ENCODE data around the gene RYK. TPM values are rescaled to one million over a fixed set of nuclear protein-coding genes. Genes with fewer than 3 reads are reported as not detected.
"Not testable (repeated sequence)": the region's sequence is repeated elsewhere in the genome, so short reads cannot be mapped to it uniquely, and the experiment has no call there.

The RYK gene
- total RNA-seq, 2 donors from 2014 or later, result 36.1 to 43.2 TPM

DNA sequence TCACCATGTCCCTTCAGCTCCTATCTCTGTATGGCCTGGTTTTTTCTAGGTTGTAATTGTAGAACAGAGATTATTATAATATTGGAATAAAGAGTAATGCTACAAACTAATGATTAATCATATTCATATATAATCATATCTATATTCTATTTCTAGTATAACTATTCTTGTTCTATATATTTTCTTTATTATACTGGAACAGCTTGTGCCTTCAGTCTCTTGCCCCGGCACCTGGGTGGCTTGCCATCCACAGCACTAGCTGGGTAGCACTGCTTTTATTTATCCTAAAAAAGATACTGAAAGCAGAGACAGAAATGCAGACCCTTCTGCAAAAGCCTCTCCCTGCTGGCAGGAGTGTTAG, 25.9 kb downstream of the RYK start:
- H3K9me3 ChIP-seq; intact Hi-C loops (cut with DNase I); ATAC-seq; H3K4me3 ChIP-seq; H3K36me3 ChIP-seq (replicated peaks in 1 of 2; ENCODE audit: insufficient read depth in 1 of 2, low read depth in 2 of 2); H3K27ac ChIP-seq; H3K27me3 ChIP-seq; DNase-seq: not testable (repeated sequence)
- H3K4me1 ChIP-seq, result peaks cover 19% of the 10 kb centered on the region
- peak in 1 of 7 experiments; percentile 8 for TF ChIP-seq CTCF (IDR thresholded peaks at IDR 0.05)
- 96 to 100% methylated on average over 1 of the region's 1 CpG for WGBS, 2 donors

DNA sequence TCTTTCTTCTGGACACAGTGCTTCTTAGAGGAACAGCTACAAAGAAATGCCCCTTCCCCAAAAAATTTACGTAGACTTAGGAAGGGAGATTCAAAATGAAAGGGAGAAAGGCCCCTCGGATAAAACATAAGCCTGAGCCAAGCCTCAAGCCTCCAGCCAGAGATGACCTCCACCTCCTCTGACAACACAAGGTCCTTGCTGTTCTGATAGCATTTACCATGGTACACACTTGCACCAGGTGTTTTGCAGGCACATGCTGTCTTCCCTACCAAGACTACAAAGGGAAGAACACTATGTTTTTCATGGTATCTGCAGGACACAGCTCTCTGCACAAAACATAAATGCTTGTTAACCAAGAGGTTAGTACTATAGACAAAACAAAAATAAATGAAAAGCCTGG, 27.8 kb downstream of the RYK start:
- Histone ChIP-seq H3K36me3 (replicated peaks in 1 of 2; ENCODE audit: insufficient read depth in 1 of 2, low read depth in 2 of 2) (no peaks in the 10 kb centered on the region), H3K27ac (no peak overlapping the region), H3K4me1 (peaks cover 19% of the 10 kb centered on the region), H3K27me3 (no peaks in the 10 kb centered on the region), H3K9me3 (no peaks in the 10 kb centered on the region), H3K4me3 (no peak overlapping the region)
- ATAC-seq, result no peak
- no peak for TF ChIP-seq POLR2A (IDR thresholded peaks at IDR 0.05)
- no peak for TF ChIP-seq CTCF (IDR thresholded peaks at IDR 0.05)
- intact Hi-C loops (cut with DNase I), result no loop called here
- peak in 1 of 4 donors; percentile 17 for DNase-seq
- WGBS, 2 donors, result 22 to 46% methylated on average over 2 of the region's 2 CpGs

- DNase-seq, result no peak
- Histone ChIP-seq H3K27ac (no peak overlapping the region), H3K36me3 (replicated peaks in 1 of 2; ENCODE audit: insufficient read depth in 1 of 2, low read depth in 2 of 2) (no peaks in the 10 kb centered on the region), H3K4me3 (no peak overlapping the region), H3K27me3 (no peaks in the 10 kb centered on the region), H3K4me1 (no peaks in the 10 kb centered on the region), H3K9me3 (no peaks in the 10 kb centered on the region)
- TF ChIP-seq CTCF (IDR thresholded peaks at IDR 0.05), result no peak
- no peak for TF ChIP-seq POLR2A (IDR thresholded peaks at IDR 0.05)
- 73 to 81% methylated on average over 4 of the region's 4 CpGs for WGBS, 2 donors
- intact Hi-C loops (cut with DNase I), result loop anchor here (10.0 kb wide), 2 partner anchors 88 to 258 kb away; no protein-coding TSS in a partner anchor
- ATAC-seq, result no peak
These were observed 33.8 kb downstream of the RYK start for GRCh38 chr3:134216851-134217250.

- Histone ChIP-seq H3K27ac (no peak overlapping the region), H3K9me3 (no peaks in the 10 kb centered on the region), H3K27me3 (no peaks in the 10 kb centered on the region), H3K36me3 (replicated peaks in 1 of 2; ENCODE audit: insufficient read depth in 1 of 2, low read depth in 2 of 2) (no peaks in the 10 kb centered on the region), H3K4me1 (no peaks in the 10 kb centered on the region), H3K4me3 (no peak overlapping the region)
- 82 to 89% methylated on average over 10 of the region's 10 CpGs for WGBS, 2 donors
- DNase-seq (no peak), ATAC-seq (no peak)
- intact Hi-C loops (cut with DNase I), result loop anchor here (10.0 kb wide), 2 partner anchors 89 to 259 kb away; no protein-coding TSS in a partner anchor
- no peak for TF ChIP-seq POLR2A (IDR thresholded peaks at IDR 0.05)
- no peak for TF ChIP-seq CTCF (IDR thresholded peaks at IDR 0.05)
These were observed 34.4 kb downstream of the RYK start for GRCh38 chr3:134216191-134216764.

- Histone ChIP-seq H3K9me3 (no peaks in the 10 kb centered on the region), H3K27ac (no peak overlapping the region), H3K4me1 (no peaks in the 10 kb centered on the region), H3K36me3 (replicated peaks in 1 of 2; ENCODE audit: insufficient read depth in 1 of 2, low read depth in 2 of 2) (no peaks in the 10 kb centered on the region), H3K4me3 (no peak overlapping the region), H3K27me3 (no peaks in the 10 kb centered on the region)
- ATAC-seq (no peak), DNase-seq (no peak)
- intact Hi-C loops (cut with DNase I), result loop anchor here (10.0 kb wide), 2 partner anchors 91 to 261 kb away; no protein-coding TSS in a partner anchor
- TF ChIP-seq POLR2A (IDR thresholded peaks at IDR 0.05) (no peak), CTCF (IDR thresholded peaks at IDR 0.05) (no peak)
- WGBS, 2 donors, result 87 to 97% methylated on average over 2 of the region's 2 CpGs
These were observed 36.4 kb downstream of the RYK start for GRCh38 chr3:134214239-134214638.
